Smooth muscle cell of the coronary artery (primary cell): ENCODE measurements around the gene POLD4. TPM values are rescaled to one million over a fixed set of nuclear protein-coding genes. Genes with fewer than 3 reads are reported as not detected.

Source experiments
- total RNA-seq: library from RNA; depleted of rRNA; stranded (reverse); fragments of >200 nt; gene quantifications from 2 replicates; pipeline ENCODE4 v1.2.3, GENCODE V29; 2014; ENCODE audit warnings: low replicate concordance

POLD4 gene
- 24.2 and 71.2 TPM in 2 replicates for total RNA-seq

DNA sequence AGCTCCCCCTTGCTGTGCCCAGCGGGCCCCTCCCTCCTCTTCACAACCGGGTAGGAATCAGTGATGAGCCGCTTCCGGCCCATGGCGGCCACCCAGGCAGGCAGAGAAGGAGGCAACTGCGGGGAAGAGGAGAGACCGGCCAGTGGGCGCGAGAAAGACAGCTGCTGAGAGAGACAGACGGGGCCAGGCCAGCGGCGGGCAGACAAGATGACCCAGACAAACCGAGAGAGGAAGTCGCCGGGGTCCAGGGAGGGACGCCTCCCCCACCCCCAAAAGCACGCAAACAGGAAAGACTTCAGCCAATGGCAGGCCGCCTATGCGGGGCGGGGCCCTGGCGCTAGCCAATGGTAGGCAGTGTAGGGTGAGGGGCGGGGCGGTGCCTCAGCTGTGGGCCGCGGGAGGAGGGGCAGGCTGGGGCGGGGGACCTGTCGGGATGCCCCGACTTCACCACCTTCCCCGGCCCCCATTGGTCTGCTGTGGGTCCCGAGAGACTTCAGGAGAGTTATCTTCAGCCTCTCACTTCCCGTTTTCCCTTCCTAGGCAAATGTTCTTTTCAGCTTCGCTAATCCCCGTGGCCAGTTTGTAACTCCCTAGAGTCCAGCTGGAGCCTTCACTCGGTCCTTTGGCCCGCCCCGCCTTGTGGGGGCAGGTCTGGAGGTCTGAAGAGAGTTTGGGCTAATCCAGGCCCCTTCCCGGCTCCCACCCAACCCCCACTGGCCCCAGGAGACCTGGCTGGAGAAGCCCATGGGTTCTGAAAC is at the start of gene POLD4:
Gene POLD4, minus strand, starts transcription at position 230 of the 758 bp plus-strand sequence. Its CDS starts 147 bp downstream, at position 83.

DNA sequence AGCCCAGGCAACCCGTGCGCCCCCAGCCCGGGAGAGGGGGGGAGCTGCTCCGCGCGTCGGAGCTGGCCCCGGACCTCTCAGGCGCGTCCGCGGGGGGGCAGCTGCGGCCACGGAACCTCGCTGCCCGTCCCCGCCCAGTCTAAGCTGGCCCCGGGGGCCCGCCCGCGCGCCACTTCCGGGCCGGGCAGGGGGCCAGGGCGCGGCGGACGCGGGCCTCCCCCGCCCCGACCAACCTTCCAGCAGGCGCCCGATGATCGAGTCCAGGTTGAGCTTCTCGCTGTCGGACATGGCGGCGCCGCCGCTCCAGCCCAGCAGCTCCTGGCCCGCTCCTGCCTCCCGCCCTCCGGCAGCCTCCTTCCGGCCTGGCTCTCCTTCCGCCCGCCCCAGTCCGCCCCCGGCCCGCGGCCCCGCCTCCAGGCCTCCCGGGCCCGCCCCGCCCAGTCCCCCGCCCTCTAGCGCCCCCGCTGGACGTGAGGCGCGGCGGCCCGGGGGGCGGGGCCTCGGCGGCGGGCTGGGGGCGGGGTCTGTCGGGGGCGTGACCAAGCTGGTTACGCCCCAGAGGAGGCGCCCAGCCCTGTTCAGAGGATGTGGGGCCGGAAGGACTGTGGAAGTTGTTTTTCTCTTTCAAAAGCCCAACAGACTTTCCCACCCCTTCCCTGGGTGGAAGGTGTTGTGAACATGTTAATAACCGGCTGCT is 48.3 kb upstream of the POLD4 start, which contains the start of gene PPP1CA:
Gene PPP1CA, minus strand, starts transcription at position 364 of the 697 bp plus-strand sequence. Its CDS starts 76 bp downstream, at position 288.

DNA sequence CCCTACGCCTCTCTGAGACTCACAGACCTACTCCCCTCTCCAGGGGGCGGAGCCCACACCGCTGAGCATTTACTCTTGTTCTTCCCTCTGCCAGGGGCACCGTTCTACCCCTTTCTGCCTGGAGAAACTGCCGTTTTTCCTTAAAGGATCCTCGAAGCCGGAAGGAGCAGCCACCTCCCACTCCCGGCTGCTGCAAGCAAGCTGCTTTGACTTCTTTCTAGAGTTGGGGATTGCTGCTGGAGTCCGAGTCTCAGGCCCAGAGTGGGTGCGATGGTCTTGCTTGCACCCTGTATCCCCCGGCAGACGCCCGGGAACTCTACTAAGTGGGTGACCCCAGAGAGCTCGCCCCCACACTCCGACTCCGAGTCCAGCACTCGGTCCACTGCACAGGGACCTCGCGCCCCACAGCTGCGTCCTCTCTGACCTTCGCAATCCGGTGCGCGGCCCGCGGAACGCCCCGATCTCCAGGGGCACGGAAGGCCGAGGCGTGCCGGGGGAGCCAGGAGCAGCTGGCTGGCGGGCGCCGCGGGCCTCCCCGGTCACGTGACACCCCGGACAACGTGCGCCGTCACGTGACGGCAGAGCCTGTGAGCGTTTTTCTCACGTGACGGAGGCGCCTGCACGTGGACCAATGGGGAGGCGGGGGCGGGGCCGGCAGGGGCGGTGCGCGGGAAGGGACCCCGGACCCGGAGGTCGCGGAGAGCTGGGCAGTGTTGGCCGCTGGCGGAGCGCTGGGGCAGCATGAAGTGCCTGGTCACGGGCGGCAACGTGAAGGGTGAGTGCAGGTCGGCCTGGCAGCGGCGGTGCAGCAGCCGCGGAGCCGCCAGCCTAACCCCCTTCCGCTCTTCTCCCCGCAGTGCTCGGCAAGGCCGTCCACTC is 38.2 kb upstream of the POLD4 start, which contains the start of gene RAD9A:
Gene RAD9A, plus strand, starts transcription at position 683 of the 879 bp plus-strand sequence. Its CDS starts 59 bp downstream, at position 742.

DNA sequence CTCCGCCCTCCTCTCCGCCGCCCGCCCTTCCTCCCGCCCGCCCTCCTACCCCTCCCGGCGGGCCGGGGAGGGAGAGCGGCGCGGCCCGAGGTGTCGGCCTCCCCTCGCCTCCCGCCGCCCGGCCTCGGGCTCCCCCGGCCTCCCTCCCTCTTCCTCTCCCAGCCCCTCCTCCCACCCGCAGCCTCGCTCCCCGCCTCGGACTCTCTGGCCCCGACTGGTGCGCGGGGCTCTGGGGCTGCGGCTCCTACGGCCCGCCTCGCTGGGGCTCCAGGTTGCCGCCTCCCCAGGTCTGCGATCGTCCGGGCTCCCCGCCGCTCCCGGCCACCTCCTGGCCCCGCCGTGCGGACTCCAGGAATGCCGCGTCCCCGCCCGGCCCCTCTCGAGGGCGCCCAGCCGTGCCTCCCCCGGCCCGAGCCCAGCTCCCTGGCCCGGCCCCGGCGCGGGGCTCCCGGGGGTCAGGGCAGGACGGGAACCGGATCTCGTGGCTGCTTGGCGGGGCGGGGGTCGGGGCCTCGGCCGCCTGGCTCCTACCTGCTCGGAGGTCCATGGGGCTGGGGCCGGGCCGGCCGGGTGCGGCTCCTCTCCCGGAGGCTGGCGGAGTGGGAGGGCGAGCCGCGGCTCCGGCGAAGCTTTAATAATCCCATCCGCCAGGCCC is 19.8 kb upstream of the POLD4 start, which contains the start of gene CLCF1:
Gene CLCF1, minus strand, starts transcription at position 606 of the 655 bp plus-strand sequence. Its CDS starts 59 bp downstream, at position 547.

DNA sequence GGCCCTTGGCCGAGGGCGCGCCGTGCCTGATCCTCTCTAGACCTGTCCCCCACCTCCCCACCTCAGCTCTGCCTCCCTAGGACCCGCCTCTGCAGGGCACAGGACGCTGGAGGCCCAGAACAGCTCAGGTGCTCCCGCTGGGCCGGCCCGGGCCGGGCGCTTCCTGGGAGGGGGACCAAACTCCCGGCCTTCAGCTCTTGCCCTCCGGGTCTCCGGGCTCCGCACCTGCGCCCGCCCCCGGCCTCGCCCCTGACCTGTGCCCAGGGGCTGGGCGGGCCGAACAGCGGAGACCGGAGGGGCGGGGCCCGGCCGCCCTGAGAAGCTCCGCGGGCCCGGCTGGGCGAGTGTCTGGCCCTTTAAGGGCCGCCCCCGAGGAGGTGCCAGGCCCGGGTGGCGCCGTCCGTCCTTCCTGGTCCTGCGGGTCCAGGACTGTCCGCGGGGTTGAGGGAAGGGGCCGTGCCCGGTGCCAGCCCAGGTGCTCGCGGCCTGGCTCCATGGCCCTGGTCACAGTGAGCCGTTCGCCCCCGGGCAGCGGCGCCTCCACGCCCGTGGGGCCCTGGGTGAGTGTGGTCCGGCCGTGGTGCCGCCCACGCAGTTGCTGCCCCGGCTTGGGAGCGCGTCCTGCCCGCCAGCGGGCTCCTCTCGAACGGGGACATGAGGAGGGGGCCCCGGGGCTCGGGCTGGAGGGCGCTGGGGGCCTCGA is 50.1 kb downstream of the POLD4 start, which contains the start of gene SSH3:
Gene SSH3, plus strand, starts transcription at position 399 of the 703 bp plus-strand sequence. Its CDS starts 96 bp downstream, at position 495.

Other genes with a start within 250 kb of the POLD4 start
- 25.2 and 44.6 TPM in 2 replicates for gene KDM2A, start 234.3 kb downstream of the POLD4 start, total RNA-seq
- gene GRK2, start 87.1 kb downstream of the POLD4 start, total RNA-seq, result 20.2 and 31.6 TPM in 2 replicates
- 32.9 and 34.9 TPM in 2 replicates for gene ANKRD13D, start 64.2 kb downstream of the POLD4 start, total RNA-seq
- gene SSH3, start 50.0 kb downstream of the POLD4 start, total RNA-seq, result 8.1 and 10.2 TPM in 2 replicates
- 1.8 and 3.9 TPM in 2 replicates for gene CLCF1, start 20.1 kb upstream of the POLD4 start, total RNA-seq
- 4.1 and 4.8 TPM in 2 replicates for gene RAD9A, start 38.4 kb upstream of the POLD4 start, total RNA-seq
- 81.6 and 202 TPM in 2 replicates for gene PPP1CA, start 48.3 kb upstream of the POLD4 start, total RNA-seq
- gene TBC1D10C, start 50.5 kb upstream of the POLD4 start, total RNA-seq, result not detected in 2 replicates
- gene CARNS1, start 62.1 kb upstream of the POLD4 start, total RNA-seq, result under 0.01 and 0.30 TPM in 2 replicates
- 24.3 and 55.9 TPM in 2 replicates for gene RPS6KB2, start 74.9 kb upstream of the POLD4 start, total RNA-seq
- 0.23 and 0.30 TPM in 2 replicates for gene PTPRCAP, start 84.1 kb upstream of the POLD4 start, total RNA-seq
- 147 and 225 TPM in 2 replicates for gene CORO1B, start 89.9 kb upstream of the POLD4 start, total RNA-seq
- not detected in 2 replicates for gene GPR152, start 99.2 kb upstream of the POLD4 start, total RNA-seq
- gene CABP4, start 101.8 kb upstream of the POLD4 start, total RNA-seq, result not detected in 2 replicates
- 4.1 and 24.4 TPM in 2 replicates for gene TMEM134, start 115.7 kb upstream of the POLD4 start, total RNA-seq
- 128 and 227 TPM in 2 replicates for gene AIP, start 129.5 kb upstream of the POLD4 start, total RNA-seq
- gene PITPNM1, start 151.8 kb upstream of the POLD4 start, total RNA-seq, result 26.0 and 28.7 TPM in 2 replicates
- gene CDK2AP2, start 154.6 kb upstream of the POLD4 start, total RNA-seq, result 2.8 and 16.2 TPM in 2 replicates
- gene CABP2, start 169.9 kb upstream of the POLD4 start, total RNA-seq, result not detected in 2 replicates
- gene GSTP1, start 230.3 kb upstream of the POLD4 start, total RNA-seq, result 443 and 1,598 TPM in 2 replicates